ENCODE data around the gene CDK19.
"Not testable (repeated sequence)": the region's sequence is repeated elsewhere in the genome, so short reads cannot be mapped to it uniquely, and the experiment has no call there.

CDK19 gene

GRCh38 chr6:110815411-110816409, at the start of gene CDK19:
CDK19 (minus strand) TSS chr6:110815469; CDS start chr6:110815136, 333 bp downstream.
- Mint-ChIP-seq H3K4me3 (peak within 1 kb of the TSS; percentile 99), H3K27me3 (no peaks in the 10 kb centered on the region), H3K9me3 (no peaks in the 10 kb centered on the region), H3K36me3 (no peaks in the 10 kb centered on the region), H3K27ac (peak within 1 kb of the TSS; percentile 96), H3K4me1 (peaks cover 13% of the 10 kb centered on the region)
- ATAC-seq (ENCODE audit: low read depth) (peak; percentile 74), DNase-seq (ENCODE audit: low spot score in 2 of 2) (peak; percentile 95 to 97)

GRCh38 chr6:110864824-110865223, 49.6 kb upstream of the CDK19 start:
- H3K9me3 Mint-ChIP-seq: no peaks in the 10 kb centered on the region
- H3K27ac Mint-ChIP-seq: no peak overlapping the region
- ATAC-seq (ENCODE audit: low read depth) (no peak), DNase-seq (ENCODE audit: low spot score in 2 of 2) (no peak)
- H3K4me1 Mint-ChIP-seq: peaks cover 7% of the 10 kb centered on the region
- H3K27me3 Mint-ChIP-seq: no peaks in the 10 kb centered on the region
- no peak overlapping the region for H3K4me3 Mint-ChIP-seq
- H3K36me3 Mint-ChIP-seq: no peaks in the 10 kb centered on the region

- H3K27ac Mint-ChIP-seq: peak overlapping the region; percentile 62
- H3K27me3 Mint-ChIP-seq: no peaks in the 10 kb centered on the region
- peak overlapping the region; percentile 65 for H3K4me3 Mint-ChIP-seq
- peaks cover 4% of the 10 kb centered on the region for H3K4me1 Mint-ChIP-seq
- ATAC-seq (ENCODE audit: low read depth): peak; percentile 38
- H3K36me3 Mint-ChIP-seq: peaks cover 3% of the 10 kb centered on the region
- H3K9me3 Mint-ChIP-seq: no peaks in the 10 kb centered on the region
- DNase-seq (ENCODE audit: low spot score in 2 of 2): no peak
Observed at GRCh38 chr6:110859335-110859792, 44.1 kb upstream of the CDK19 start.

GRCh38 chr6:110858562-110859214, 43.4 kb upstream of the CDK19 start:
- Mint-ChIP-seq H3K27me3 (no peaks in the 10 kb centered on the region), H3K9me3 (no peaks in the 10 kb centered on the region), H3K4me3 (peak overlapping the region; percentile 65), H3K27ac (no peak overlapping the region), H3K36me3 (peaks cover 3% of the 10 kb centered on the region), H3K4me1 (peaks cover 4% of the 10 kb centered on the region)
- DNase-seq (ENCODE audit: low spot score in 2 of 2) (no peak), ATAC-seq (ENCODE audit: low read depth) (no peak)

GRCh38 chr6:110858016-110858415, 42.7 kb upstream of the CDK19 start:
- peaks cover 3% of the 10 kb centered on the region for H3K36me3 Mint-ChIP-seq
- no peak overlapping the region for H3K27ac Mint-ChIP-seq
- no peaks in the 10 kb centered on the region for H3K27me3 Mint-ChIP-seq
- DNase-seq (ENCODE audit: low spot score in 2 of 2) (no peak), ATAC-seq (ENCODE audit: low read depth) (no peak)
- no peak overlapping the region for H3K4me3 Mint-ChIP-seq
- peaks cover 4% of the 10 kb centered on the region for H3K4me1 Mint-ChIP-seq
- H3K9me3 Mint-ChIP-seq: no peaks in the 10 kb centered on the region

GRCh38 chr6:110856296-110856695, 41.0 kb upstream of the CDK19 start:
- Mint-ChIP-seq H3K27me3 (no peaks in the 10 kb centered on the region), H3K27ac (no peak overlapping the region), H3K4me1 (peaks cover 4% of the 10 kb centered on the region), H3K9me3 (no peaks in the 10 kb centered on the region), H3K4me3 (no peak overlapping the region), H3K36me3 (peaks cover 3% of the 10 kb centered on the region)
- ATAC-seq (ENCODE audit: low read depth) (no peak), DNase-seq (ENCODE audit: low spot score in 2 of 2) (no peak)

DNA sequence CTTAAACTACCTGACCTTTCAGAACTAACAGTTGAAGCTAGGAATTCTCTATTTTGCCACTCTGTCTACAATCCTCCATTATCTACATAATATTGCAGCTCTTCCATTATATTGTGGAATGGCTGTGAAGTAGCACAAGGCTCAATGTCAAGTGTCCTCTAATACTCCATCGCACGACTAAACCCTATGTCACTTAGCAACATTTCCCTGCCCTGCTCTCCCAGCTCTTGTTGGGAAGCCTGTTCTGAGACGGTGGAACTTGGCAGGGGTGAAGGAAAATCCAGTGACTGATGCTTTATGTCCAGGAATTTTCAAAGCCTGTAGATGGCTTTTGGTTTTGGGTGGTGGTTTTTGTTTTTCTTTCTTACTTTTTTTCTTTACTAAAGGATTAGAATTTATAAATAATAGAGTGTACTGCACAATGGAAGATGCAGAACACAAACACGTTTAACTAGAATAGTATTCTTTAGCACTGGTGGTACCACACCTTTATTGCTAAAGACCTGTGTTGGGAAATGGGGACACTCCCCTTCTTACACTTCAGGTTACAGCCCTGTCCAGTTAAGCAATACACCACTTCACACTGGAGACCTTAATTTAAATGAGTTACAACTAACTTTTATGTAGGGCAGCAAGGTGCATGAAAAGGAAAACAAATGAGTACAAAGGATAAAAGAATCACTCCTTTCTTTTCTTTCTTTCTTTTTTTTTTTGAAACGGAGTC, 38.6 kb upstream of the CDK19 start:
- no peaks in the 10 kb centered on the region for H3K27me3 Mint-ChIP-seq
- ATAC-seq (ENCODE audit: low read depth): no peak
- no peak overlapping the region for H3K27ac Mint-ChIP-seq

DNA sequence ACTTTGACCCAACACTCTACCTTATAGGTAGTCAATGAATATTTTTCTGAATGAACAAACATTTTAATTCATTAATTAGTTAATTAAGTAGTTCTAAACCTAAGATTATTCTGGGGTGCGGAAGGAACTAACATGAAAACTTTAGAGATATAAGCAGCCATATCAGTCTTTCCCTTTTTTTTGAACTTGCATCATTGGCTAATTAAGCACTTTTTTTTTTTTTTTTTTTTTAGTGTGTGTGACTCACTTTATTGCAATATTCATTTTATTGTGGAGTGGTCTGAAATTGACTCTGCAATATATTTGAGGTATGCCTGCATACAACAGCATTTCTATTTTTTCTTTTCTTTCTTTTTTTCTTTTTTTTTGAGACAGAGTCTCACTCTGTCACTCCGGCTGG, 37.5 kb upstream of the CDK19 start:
- H3K27ac Mint-ChIP-seq: no peak overlapping the region
- ATAC-seq (ENCODE audit: low read depth): no peak
- no peak overlapping the region for H3K4me3 Mint-ChIP-seq
- no peaks in the 10 kb centered on the region for H3K27me3 Mint-ChIP-seq
- DNase-seq (ENCODE audit: low spot score in 2 of 2): no peak
- H3K4me1 Mint-ChIP-seq: no peaks in the 10 kb centered on the region
- no peaks in the 10 kb centered on the region for H3K9me3 Mint-ChIP-seq
- H3K36me3 Mint-ChIP-seq: no peaks in the 10 kb centered on the region

More for the DNA sequence above, 38.6 kb upstream of the CDK19 start:
- H3K4me1 Mint-ChIP-seq: no peaks in the 10 kb centered on the region
- no peak overlapping the region for H3K4me3 Mint-ChIP-seq
- DNase-seq (ENCODE audit: low spot score in 2 of 2): no peak
- peaks cover under 1% of the 10 kb centered on the region for H3K36me3 Mint-ChIP-seq
- H3K9me3 Mint-ChIP-seq: no peaks in the 10 kb centered on the region

- Mint-ChIP-seq H3K4me3 (no peak overlapping the region), H3K4me1 (no peaks in the 10 kb centered on the region), H3K9me3 (no peaks in the 10 kb centered on the region), H3K27ac (no peak overlapping the region), H3K27me3 (no peaks in the 10 kb centered on the region), H3K36me3 (no peaks in the 10 kb centered on the region)
- DNase-seq (ENCODE audit: low spot score in 2 of 2): no peak
- no peak for ATAC-seq (ENCODE audit: low read depth)
Observed at GRCh38 chr6:110849781-110850180, 34.5 kb upstream of the CDK19 start.

- Mint-ChIP-seq H3K4me1 (no peaks in the 10 kb centered on the region), H3K36me3 (no peaks in the 10 kb centered on the region), H3K9me3 (no peaks in the 10 kb centered on the region), H3K27ac (no peak overlapping the region), H3K27me3 (no peaks in the 10 kb centered on the region), H3K4me3 (no peak overlapping the region)
- DNase-seq (ENCODE audit: low spot score in 2 of 2) (no peak), ATAC-seq (ENCODE audit: low read depth) (no peak)
Observed at GRCh38 chr6:110841266-110841665, 26.0 kb upstream of the CDK19 start.

GRCh38 chr6:110835751-110836150, 20.5 kb upstream of the CDK19 start:
- not testable (repeated sequence) for H3K36me3 Mint-ChIP-seq; H3K27me3 Mint-ChIP-seq; ATAC-seq (ENCODE audit: low read depth); H3K4me3 Mint-ChIP-seq; DNase-seq (ENCODE audit: low spot score in 2 of 2); H3K9me3 Mint-ChIP-seq; H3K27ac Mint-ChIP-seq; H3K4me1 Mint-ChIP-seq

DNA sequence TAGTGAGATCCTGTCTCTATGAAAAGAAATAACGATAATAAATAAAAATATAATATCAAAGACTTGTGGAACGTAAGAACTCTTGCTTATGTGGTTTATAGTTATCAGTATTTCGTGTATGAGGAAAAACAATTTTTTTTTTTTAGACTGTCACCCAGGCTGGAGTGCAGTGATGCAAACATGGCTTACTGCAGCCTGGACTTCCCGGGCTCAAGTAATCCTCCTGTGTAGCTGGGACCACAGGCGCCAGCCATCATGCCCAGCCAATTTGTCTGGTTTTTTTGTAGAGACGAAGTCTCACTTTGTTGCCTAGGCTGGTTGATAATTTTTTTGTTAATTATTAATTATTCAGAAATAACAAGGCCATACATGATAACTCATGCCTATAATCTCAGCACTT, 18.6 kb upstream of the CDK19 start:
- Mint-ChIP-seq H3K9me3 (no peaks in the 10 kb centered on the region), H3K27me3 (no peaks in the 10 kb centered on the region), H3K4me1 (no peaks in the 10 kb centered on the region), H3K27ac (no peak overlapping the region), H3K36me3 (peaks cover 3% of the 10 kb centered on the region), H3K4me3 (no peak overlapping the region)
- no peak for DNase-seq (ENCODE audit: low spot score in 2 of 2)
- no peak for ATAC-seq (ENCODE audit: low read depth)

DNA sequence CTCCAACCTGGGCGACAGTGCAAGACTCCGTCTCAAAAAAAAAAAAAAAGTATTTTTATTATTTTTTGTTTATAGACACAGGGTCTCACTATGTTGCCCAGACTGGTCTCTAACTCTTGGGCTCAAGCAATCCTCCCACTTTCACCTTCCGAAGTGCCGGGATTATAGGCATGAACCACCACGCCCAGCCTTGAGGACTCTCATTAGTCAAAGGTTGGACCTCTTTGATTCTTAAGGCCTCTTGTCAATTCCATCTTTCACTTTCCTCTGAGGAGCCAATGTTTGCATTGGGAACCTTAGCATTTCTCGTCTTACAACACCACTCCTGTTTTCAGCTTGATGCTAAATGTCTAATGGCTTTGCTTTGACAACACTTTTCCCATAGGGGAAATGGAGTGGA, 16.1 kb upstream of the CDK19 start:
- no peak overlapping the region for H3K4me3 Mint-ChIP-seq
- ATAC-seq (ENCODE audit: low read depth) (no peak), DNase-seq (ENCODE audit: low spot score in 2 of 2) (no peak)
- H3K27ac Mint-ChIP-seq: no peak overlapping the region
- no peaks in the 10 kb centered on the region for H3K4me1 Mint-ChIP-seq
- no peaks in the 10 kb centered on the region for H3K27me3 Mint-ChIP-seq
- peaks cover 3% of the 10 kb centered on the region for H3K36me3 Mint-ChIP-seq
- H3K9me3 Mint-ChIP-seq: no peaks in the 10 kb centered on the region

DNA sequence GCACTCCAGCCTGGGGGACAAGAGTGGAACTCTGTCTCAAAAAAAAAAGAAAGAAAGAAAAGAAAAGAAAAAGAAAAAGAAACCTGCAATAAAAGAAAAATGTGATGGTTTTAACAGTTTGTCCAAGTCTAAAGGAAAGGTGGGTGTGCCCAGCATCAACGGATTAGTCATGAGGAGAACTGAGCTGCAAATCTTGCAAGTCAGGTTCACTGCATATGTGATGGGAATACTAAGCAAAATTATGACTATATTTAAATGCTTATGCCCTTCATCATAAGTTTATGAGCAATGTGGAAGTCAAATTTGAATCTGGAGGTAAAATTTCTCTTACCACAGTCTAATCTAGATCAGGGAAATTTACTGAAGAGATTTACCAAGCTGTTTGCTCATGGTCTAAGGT, 13.1 kb upstream of the CDK19 start:
- no peak overlapping the region for H3K27ac Mint-ChIP-seq
- no peak for ATAC-seq (ENCODE audit: low read depth)
- H3K36me3 Mint-ChIP-seq: peaks cover 3% of the 10 kb centered on the region
- no peaks in the 10 kb centered on the region for H3K9me3 Mint-ChIP-seq
- DNase-seq (ENCODE audit: low spot score in 2 of 2): no peak
- no peak overlapping the region for H3K4me3 Mint-ChIP-seq
- H3K27me3 Mint-ChIP-seq: no peaks in the 10 kb centered on the region
- H3K4me1 Mint-ChIP-seq: no peaks in the 10 kb centered on the region

Data from memory B cell (primary cell).